Skeletal muscle tissue (tissue), 4 donors: ENCODE measurements around the gene EYA4. TPM values are rescaled to one million over a fixed set of nuclear protein-coding genes. Genes with fewer than 3 reads are reported as not detected.

Source experiments
- H3K27ac ChIP-seq: one replicate; pipeline ENCODE4 v1.7.0; 2013; ENCODE audit warnings: mild to moderate bottlenecking, low read depth, low read length, inconsistent platforms
- H3K27me3 ChIP-seq, 3 donors: one replicate each; pipeline ENCODE4 v1.7.0; 2013; ENCODE audit warnings: low read length in 3 of 3; ENCODE audit not compliant: control insufficient read depth in 3 of 3, insufficient read depth in 3 of 3
- H3K36me3 ChIP-seq, 3 donors: one replicate each; pipeline ENCODE4 v1.7.0; 2013; ENCODE audit warnings: low read length in 3 of 3; ENCODE audit not compliant: control insufficient read depth in 3 of 3, insufficient read depth in 3 of 3
- H3K4me1 ChIP-seq, 3 donors: one replicate each; pipeline ENCODE4 v1.7.0; 2013; ENCODE audit warnings: low read length in 3 of 3, mild to moderate bottlenecking in 3 of 3; ENCODE audit not compliant: control insufficient read depth in 3 of 3, insufficient read depth in 3 of 3
- H3K4me3 ChIP-seq, 3 donors: one replicate each; pipeline ENCODE4 v1.7.0; 2013; ENCODE audit warnings: low read length in 3 of 3
- H3K9ac ChIP-seq, 3 donors: one replicate each; pipeline ENCODE4 v1.7.0; 2013; ENCODE audit warnings: low read length in 3 of 3, mild to moderate bottlenecking in 3 of 3, moderate library complexity in 2 of 3, low read depth in 1 of 3
- H3K9me3 ChIP-seq, 3 donors: one replicate each; pipeline ENCODE4 v1.7.0; 2013; ENCODE audit warnings: low read length in 3 of 3; ENCODE audit not compliant: control insufficient read depth in 3 of 3
- total RNA-seq: library from RNA; depleted of rRNA; stranded (reverse); fragments of >200 nt; gene quantifications from one replicate; pipeline ENCODE4 v1.2.3, GENCODE V29; 2014
- donor health status: Osteomylitis.

EYA4 gene
- total RNA-seq, 1 donor from 2014 or later: 40.2 TPM

GRCh38 chr6:133358574-133359150 is 117.5 kb downstream of the EYA4 start:
- Histone ChIP-seq H3K4me3 (no peak overlapping the region), H3K36me3 (no peaks in the 10 kb centered on the region), H3K9ac (no peak overlapping the region), H3K27ac (peak overlapping the region; percentile 54), H3K27me3 (no peaks in the 10 kb centered on the region), H3K9me3 (no peaks in the 10 kb centered on the region), H3K4me1 (peaks cover 11 to 20% (median 19%) of the 10 kb centered on the region in 3 donors)

- peak overlapping the region; percentile 54 for H3K27ac ChIP-seq
- H3K9ac ChIP-seq: no peak overlapping the region
- H3K27me3 ChIP-seq: no peaks in the 10 kb centered on the region
- H3K36me3 ChIP-seq: no peaks in the 10 kb centered on the region
- no peaks in the 10 kb centered on the region for H3K9me3 ChIP-seq
- peaks cover 11 to 24% (median 20%) of the 10 kb centered on the region in 3 donors for H3K4me1 ChIP-seq
- H3K4me3 ChIP-seq: peak overlapping the region in 1 of 3 donors; percentile 27
Measured at GRCh38 chr6:133359256-133359655, 118.1 kb downstream of the EYA4 start.

GRCh38 chr6:133359760-133360159 is 118.6 kb downstream of the EYA4 start:
- peak overlapping the region; percentile 27 to 40 (median 30) for H3K4me3 ChIP-seq
- peaks cover 11 to 28% (median 20%) of the 10 kb centered on the region in 3 donors for H3K4me1 ChIP-seq

DNA sequence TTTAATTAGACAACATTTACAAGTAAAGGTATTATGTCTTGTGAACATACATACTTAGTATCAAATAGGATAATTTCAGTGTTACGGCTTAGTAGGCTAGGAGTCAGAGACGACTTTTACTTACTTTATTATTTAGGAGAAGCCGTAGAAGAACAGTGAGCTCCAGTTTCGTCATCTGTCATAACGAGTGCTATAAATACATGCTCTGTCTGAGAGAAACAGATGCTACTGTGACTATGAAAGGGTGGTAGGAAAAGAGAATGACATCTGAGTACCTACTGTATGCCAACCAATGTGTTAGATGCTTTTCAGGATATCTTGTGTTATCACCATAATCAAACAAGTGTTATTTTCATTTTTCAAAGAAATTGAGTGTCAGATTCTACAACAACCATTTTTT is 119.0 kb downstream of the EYA4 start:
- no peaks in the 10 kb centered on the region for H3K9me3 ChIP-seq
- no peaks in the 10 kb centered on the region for H3K27me3 ChIP-seq
- H3K9ac ChIP-seq: peak overlapping the region; percentile 28 to 57 (median 54)
- H3K4me3 ChIP-seq: peak overlapping the region; percentile 2 to 40 (median 30)
- peaks cover 11 to 28% (median 20%) of the 10 kb centered on the region in 3 donors for H3K4me1 ChIP-seq
- H3K27ac ChIP-seq: peak overlapping the region; percentile 54
- H3K36me3 ChIP-seq: no peaks in the 10 kb centered on the region

More at GRCh38 chr6:133359760-133360159, 118.6 kb downstream of the EYA4 start:
- no peaks in the 10 kb centered on the region for H3K27me3 ChIP-seq
- no peaks in the 10 kb centered on the region for H3K36me3 ChIP-seq
- H3K27ac ChIP-seq: peak overlapping the region; percentile 54
- H3K9me3 ChIP-seq: no peaks in the 10 kb centered on the region
- peak overlapping the region; percentile 28 to 57 (median 54) for H3K9ac ChIP-seq

- peak overlapping the region in 1 of 3 donors; percentile 11 for H3K4me3 ChIP-seq
- H3K27ac ChIP-seq: peak overlapping the region; percentile 48
- no peak overlapping the region for H3K9ac ChIP-seq
- no peaks in the 10 kb centered on the region for H3K36me3 ChIP-seq
- H3K27me3 ChIP-seq: no peaks in the 10 kb centered on the region
- no peaks in the 10 kb centered on the region for H3K9me3 ChIP-seq
- H3K4me1 ChIP-seq: peaks cover 13 to 32% (median 26%) of the 10 kb centered on the region in 3 donors
Measured at GRCh38 chr6:133362813-133363212, 121.7 kb downstream of the EYA4 start.

DNA sequence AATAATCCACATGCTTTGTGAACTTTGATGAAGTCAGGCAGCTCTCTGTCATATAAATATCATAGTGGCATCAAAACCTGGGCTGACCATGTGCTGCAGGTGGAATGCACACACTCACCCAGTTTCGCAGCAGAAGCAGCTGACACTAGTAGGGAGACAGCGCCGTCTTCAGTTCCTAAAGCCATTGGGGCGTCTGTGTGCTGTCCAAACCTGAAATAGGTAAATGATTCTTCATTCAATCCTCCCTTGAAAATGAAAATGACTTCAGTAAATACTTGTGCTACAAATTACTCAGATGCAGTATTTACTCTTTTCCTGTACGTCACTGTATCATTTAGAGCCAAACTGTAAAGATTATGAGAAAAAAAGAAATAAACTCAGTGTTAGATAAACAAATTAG is 127.5 kb downstream of the EYA4 start:
- Histone ChIP-seq H3K27ac (peak overlapping the region; percentile 43), H3K36me3 (no peaks in the 10 kb centered on the region), H3K4me1 (peaks cover 2 to 21% (median 18%) of the 10 kb centered on the region in 3 donors), H3K27me3 (no peaks in the 10 kb centered on the region), H3K4me3 (no peak overlapping the region), H3K9me3 (no peaks in the 10 kb centered on the region), H3K9ac (no peak overlapping the region)

- Histone ChIP-seq H3K36me3 (no peaks in the 10 kb centered on the region), H3K4me1 (peaks cover 2 to 18% (median 13%) of the 10 kb centered on the region in 3 donors), H3K27ac (no peak overlapping the region), H3K9me3 (no peaks in the 10 kb centered on the region), H3K27me3 (no peaks in the 10 kb centered on the region), H3K4me3 (no peak overlapping the region), H3K9ac (no peak overlapping the region)
Measured at GRCh38 chr6:133369773-133370272, 128.7 kb downstream of the EYA4 start.

GRCh38 chr6:133376743-133377142 is 135.6 kb downstream of the EYA4 start:
- Histone ChIP-seq H3K27ac (no peak overlapping the region), H3K4me1 (peaks cover 0 to 5% (median 0%) of the 10 kb centered on the region in 3 donors)

DNA sequence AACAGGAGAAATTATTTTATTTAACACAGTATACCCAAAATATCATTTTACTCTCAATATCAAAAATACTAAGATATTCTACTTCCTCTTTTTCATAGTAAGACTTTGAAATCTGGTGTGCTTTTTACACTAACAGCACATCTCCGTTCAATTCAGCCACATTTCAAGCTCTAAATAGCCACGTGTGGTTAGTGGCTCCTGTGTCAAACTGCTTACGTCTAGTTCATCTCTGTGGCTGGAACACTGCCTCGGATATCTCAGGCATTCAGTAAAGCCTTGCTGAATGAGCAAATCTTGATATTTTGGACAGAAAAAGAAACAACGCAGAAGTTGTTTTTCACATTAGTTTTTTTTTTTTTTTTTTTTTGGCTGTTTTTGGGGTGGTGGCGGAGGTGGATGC is 136.1 kb downstream of the EYA4 start:
- Histone ChIP-seq H3K9ac (no peak overlapping the region), H3K27ac (no peak overlapping the region), H3K27me3 (no peaks in the 10 kb centered on the region), H3K4me1 (peaks cover 0 to 5% (median 0%) of the 10 kb centered on the region in 3 donors), H3K4me3 (peak overlapping the region in 1 of 3 donors; percentile 15), H3K9me3 (no peaks in the 10 kb centered on the region), H3K36me3 (no peaks in the 10 kb centered on the region)

More at GRCh38 chr6:133376743-133377142, 135.6 kb downstream of the EYA4 start:
- no peaks in the 10 kb centered on the region for H3K9me3 ChIP-seq
- H3K27me3 ChIP-seq: no peaks in the 10 kb centered on the region
- H3K36me3 ChIP-seq: no peaks in the 10 kb centered on the region
- no peak overlapping the region for H3K9ac ChIP-seq
- no peak overlapping the region for H3K4me3 ChIP-seq

DNA sequence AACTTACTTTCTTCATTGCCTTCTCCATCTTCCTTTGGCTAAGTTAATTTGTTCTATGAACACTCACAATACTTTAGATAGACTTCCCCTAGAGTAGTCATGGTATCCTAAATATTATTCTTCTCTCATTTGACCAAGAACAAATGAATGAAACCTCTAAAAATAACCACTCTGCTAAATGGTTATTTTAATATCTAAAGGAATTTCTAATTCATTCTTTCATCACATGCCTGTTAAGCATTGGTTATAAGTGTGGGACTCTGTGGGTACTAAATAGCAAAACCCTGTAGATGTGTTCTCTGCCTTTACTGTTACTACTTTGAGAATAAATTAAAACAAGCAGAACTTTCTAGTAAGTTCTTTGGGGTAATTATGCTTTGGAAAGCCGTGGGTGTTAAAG is 138.9 kb downstream of the EYA4 start:
- no peaks in the 10 kb centered on the region for H3K9me3 ChIP-seq
- H3K9ac ChIP-seq: no peak overlapping the region
- H3K4me3 ChIP-seq: no peak overlapping the region
- H3K36me3 ChIP-seq: no peaks in the 10 kb centered on the region
- H3K27me3 ChIP-seq: no peaks in the 10 kb centered on the region
- peaks cover 0 to 5% (median 0%) of the 10 kb centered on the region in 3 donors for H3K4me1 ChIP-seq
- H3K27ac ChIP-seq: no peak overlapping the region
